ENCODE data around the gene GNB1.

The GNB1 gene

DNA sequence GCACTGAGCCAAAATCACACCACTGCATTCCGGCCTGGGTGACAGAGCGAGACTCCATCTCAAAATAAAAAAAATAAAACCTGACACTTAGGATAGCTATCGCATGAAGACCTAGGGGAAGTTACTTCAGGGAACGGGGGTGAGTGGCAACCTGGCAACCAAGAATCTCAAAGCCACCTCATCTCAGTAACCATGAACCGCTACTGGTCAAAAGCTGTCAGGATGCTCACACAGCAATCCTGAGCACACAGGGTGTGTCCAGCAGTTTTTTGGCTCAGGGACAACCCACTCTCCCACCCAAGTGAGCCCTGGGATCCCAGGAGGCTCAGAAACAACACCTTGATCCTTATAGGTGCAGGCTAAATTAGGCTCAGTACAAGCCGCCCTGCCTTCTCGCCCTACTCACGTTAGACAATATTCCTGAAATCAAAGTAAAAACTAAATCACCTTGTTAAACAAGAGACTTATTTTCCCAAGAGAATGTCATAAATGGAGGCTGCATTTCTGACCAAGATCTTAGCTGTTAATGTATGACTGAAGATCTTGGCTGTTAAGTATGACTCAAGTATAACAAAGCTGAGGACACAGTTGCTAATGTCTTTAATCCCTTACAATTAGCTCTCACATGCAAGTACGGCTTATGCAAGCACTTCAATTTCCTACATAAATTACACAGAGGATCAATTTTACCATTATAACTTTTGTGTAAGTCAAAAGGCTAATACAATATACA is 64.4 kb downstream of the GNB1 start:
- H2BK15ac ChIP-seq (ENCODE audit: low read length): no peak overlapping the region
- peaks cover 2 to 7% of the 10 kb centered on the region in 2 donors for H3K4me1 ChIP-seq (ENCODE audit: control insufficient read depth in 2 of 2, insufficient read depth in 1 of 2, low read depth in 1 of 2, low read length in 2 of 2)
- no peak for DNase-seq (ENCODE audit: low spot score)
- no peak overlapping the region for H2BK120ac ChIP-seq (ENCODE audit: low read depth, low read length)
- no peak overlapping the region for H2BK12ac ChIP-seq (ENCODE audit: low read length)
- H3K23ac ChIP-seq (ENCODE audit: low read depth, low read length, poor library complexity): no peak overlapping the region
- H3K4ac ChIP-seq (ENCODE audit: low read length): no peak overlapping the region
- H2AK5ac ChIP-seq (ENCODE audit: low read depth, low read length): no peak overlapping the region
- H3K4me3 ChIP-seq (ENCODE audit: low read length in 2 of 2): no peak overlapping the region
- H2AFZ ChIP-seq (ENCODE audit: low read length): no peak overlapping the region
- H3K27ac ChIP-seq (replicated peaks; ENCODE audit: low read length): no peak overlapping the region
- H2BK5ac ChIP-seq (ENCODE audit: low read length): no peak overlapping the region
- H3K4me2 ChIP-seq (ENCODE audit: insufficient read depth, low read length, poor library complexity, severe bottlenecking): no peak overlapping the region
- no peaks in the 10 kb centered on the region for H3K27me3 ChIP-seq (ENCODE audit: control insufficient read depth in 3 of 3, insufficient read depth in 3 of 3, low read depth in 1 of 3, low read length in 3 of 3)
- H3K36me3 ChIP-seq (replicated peaks in 1 of 2; ENCODE audit: control insufficient read depth in 2 of 2, insufficient read depth in 2 of 2, low read length in 2 of 2): peaks cover 9 to 87% of the 10 kb centered on the region in 2 donors
- H4K8ac ChIP-seq (ENCODE audit: low read depth, low read length): no peak overlapping the region
- no peak overlapping the region for H4K91ac ChIP-seq (ENCODE audit: low read depth, low read length, poor library complexity)
- WGBS, 2 donors (ENCODE audit: extremely low coverage in 2 of 2, insufficient read length in 2 of 2, insufficient replicate concordance in 1 of 2): no CpG with 5 or more reads among the region's 9 CpGs
- H3K79me1 ChIP-seq (ENCODE audit: low read depth, low read length): peaks cover 5% of the 10 kb centered on the region
- H3K9me3 ChIP-seq (replicated peaks in 1 of 2; ENCODE audit: control insufficient read depth in 2 of 2, insufficient read depth in 1 of 2, low read depth in 1 of 2, low read length in 2 of 2): peaks cover 0 to 2% of the 10 kb centered on the region in 2 donors
- H3K18ac ChIP-seq (ENCODE audit: low read length): no peak overlapping the region
- no peak overlapping the region for H3K14ac ChIP-seq (ENCODE audit: low read length)
- no peak overlapping the region for H3K9ac ChIP-seq (ENCODE audit: low read depth, low read length, poor library complexity)

DNA sequence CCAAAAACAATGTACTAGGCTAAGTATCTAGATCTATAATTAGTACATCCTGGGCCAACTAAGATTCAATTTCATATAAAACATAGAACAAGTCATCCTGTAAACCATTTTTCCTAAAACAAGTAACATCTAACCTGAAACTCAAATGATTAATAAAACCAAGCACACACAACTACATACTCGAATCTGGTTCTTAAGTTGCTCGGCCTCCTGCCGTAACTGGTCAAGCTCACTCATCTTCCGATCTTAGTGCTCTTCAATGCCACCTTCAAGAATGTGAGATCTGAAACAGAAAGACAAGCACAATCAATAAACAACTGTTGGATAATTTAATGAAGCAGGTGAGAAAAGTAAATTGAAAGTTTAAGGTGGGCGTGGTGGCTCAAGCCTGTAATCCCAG is 65.7 kb downstream of the GNB1 start:
- Histone ChIP-seq H3K79me1 (ENCODE audit: low read depth, low read length) (peaks cover 6% of the 10 kb centered on the region), H3K27me3 (ENCODE audit: control insufficient read depth in 3 of 3, insufficient read depth in 3 of 3, low read depth in 1 of 3, low read length in 3 of 3) (no peaks in the 10 kb centered on the region), H3K9me3 (replicated peaks in 1 of 2; ENCODE audit: control insufficient read depth in 2 of 2, insufficient read depth in 1 of 2, low read depth in 1 of 2, low read length in 2 of 2) (peaks cover 0 to 2% of the 10 kb centered on the region in 2 donors), H3K4me2 (ENCODE audit: insufficient read depth, low read length, poor library complexity, severe bottlenecking) (no peak overlapping the region), H3K27ac (replicated peaks; ENCODE audit: low read length) (no peak overlapping the region), H3K36me3 (replicated peaks in 1 of 2; ENCODE audit: control insufficient read depth in 2 of 2, insufficient read depth in 2 of 2, low read length in 2 of 2) (peaks cover 11 to 88% of the 10 kb centered on the region in 2 donors), H2AFZ (ENCODE audit: low read length) (no peak overlapping the region), H3K9ac (ENCODE audit: low read depth, low read length, poor library complexity) (no peak overlapping the region), H4K8ac (ENCODE audit: low read depth, low read length) (no peak overlapping the region), H2BK15ac (ENCODE audit: low read length) (no peak overlapping the region), H3K4me1 (ENCODE audit: control insufficient read depth in 2 of 2, insufficient read depth in 1 of 2, low read depth in 1 of 2, low read length in 2 of 2) (peaks cover 2 to 7% of the 10 kb centered on the region in 2 donors), H2AK5ac (ENCODE audit: low read depth, low read length) (no peak overlapping the region), H2BK120ac (ENCODE audit: low read depth, low read length) (no peak overlapping the region), H3K4ac (ENCODE audit: low read length) (no peak overlapping the region), H2BK12ac (ENCODE audit: low read length) (no peak overlapping the region), H3K14ac (ENCODE audit: low read length) (no peak overlapping the region), H3K23ac (ENCODE audit: low read depth, low read length, poor library complexity) (no peak overlapping the region), H2BK5ac (ENCODE audit: low read length) (no peak overlapping the region), H3K18ac (ENCODE audit: low read length) (no peak overlapping the region), H3K4me3 (ENCODE audit: low read length in 2 of 2) (no peak overlapping the region), H4K91ac (ENCODE audit: low read depth, low read length, poor library complexity) (no peak overlapping the region)
- no peak for DNase-seq (ENCODE audit: low spot score)
- WGBS, 2 donors (ENCODE audit: extremely low coverage in 2 of 2, insufficient read length in 2 of 2, insufficient replicate concordance in 1 of 2): no CpG with 5 or more reads among the region's 5 CpGs

DNA sequence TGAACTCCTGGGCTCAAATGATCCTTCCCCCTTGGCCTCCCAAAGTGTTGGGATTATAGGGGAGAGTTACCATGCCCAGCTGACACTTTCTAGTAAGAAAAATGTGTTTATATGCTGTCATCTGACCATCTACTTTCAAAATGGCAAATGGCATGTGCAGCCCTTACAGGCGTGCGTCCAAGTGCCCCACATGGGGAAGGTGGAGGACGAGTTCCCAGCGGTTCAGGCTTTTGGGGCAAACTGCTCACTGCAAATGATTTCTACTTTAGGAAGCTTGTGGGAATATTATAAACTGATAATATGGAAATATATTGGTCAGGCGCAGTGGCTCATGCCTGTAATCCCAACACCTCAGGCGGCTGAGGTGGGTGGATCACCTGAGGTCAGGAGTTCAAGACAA is 71.1 kb downstream of the GNB1 start:
- Histone ChIP-seq H3K4me3 (ENCODE audit: low read length in 2 of 2) (no peak overlapping the region), H3K36me3 (replicated peaks in 1 of 2; ENCODE audit: control insufficient read depth in 2 of 2, insufficient read depth in 2 of 2, low read length in 2 of 2) (peaks cover 35 to 94% of the 10 kb centered on the region in 2 donors), H4K91ac (ENCODE audit: low read depth, low read length, poor library complexity) (no peak overlapping the region), H2BK15ac (ENCODE audit: low read length) (no peak overlapping the region), H3K9me3 (replicated peaks in 1 of 2; ENCODE audit: control insufficient read depth in 2 of 2, insufficient read depth in 1 of 2, low read depth in 1 of 2, low read length in 2 of 2) (peaks cover 0 to 4% of the 10 kb centered on the region in 2 donors), H2BK5ac (ENCODE audit: low read length) (no peak overlapping the region), H3K9ac (ENCODE audit: low read depth, low read length, poor library complexity) (no peak overlapping the region), H3K4me1 (ENCODE audit: control insufficient read depth in 2 of 2, insufficient read depth in 1 of 2, low read depth in 1 of 2, low read length in 2 of 2) (peaks cover 0 to 3% of the 10 kb centered on the region in 2 donors), H2AK5ac (ENCODE audit: low read depth, low read length) (no peak overlapping the region), H3K27me3 (ENCODE audit: control insufficient read depth in 3 of 3, insufficient read depth in 3 of 3, low read depth in 1 of 3, low read length in 3 of 3) (no peaks in the 10 kb centered on the region), H3K23ac (ENCODE audit: low read depth, low read length, poor library complexity) (no peak overlapping the region), H3K27ac (replicated peaks; ENCODE audit: low read length) (no peak overlapping the region), H2BK120ac (ENCODE audit: low read depth, low read length) (no peak overlapping the region), H3K79me1 (ENCODE audit: low read depth, low read length) (peaks cover 7% of the 10 kb centered on the region), H2AFZ (ENCODE audit: low read length) (no peak overlapping the region), H3K18ac (ENCODE audit: low read length) (no peak overlapping the region), H2BK12ac (ENCODE audit: low read length) (no peak overlapping the region), H4K8ac (ENCODE audit: low read depth, low read length) (no peak overlapping the region), H3K14ac (ENCODE audit: low read length) (no peak overlapping the region), H3K4me2 (ENCODE audit: insufficient read depth, low read length, poor library complexity, severe bottlenecking) (no peak overlapping the region), H3K4ac (ENCODE audit: low read length) (no peak overlapping the region)
- DNase-seq (ENCODE audit: low spot score): no peak
- WGBS, 2 donors (ENCODE audit: extremely low coverage in 2 of 2, insufficient read length in 2 of 2, insufficient replicate concordance in 1 of 2): no CpG with 5 or more reads among the region's 6 CpGs

DNA sequence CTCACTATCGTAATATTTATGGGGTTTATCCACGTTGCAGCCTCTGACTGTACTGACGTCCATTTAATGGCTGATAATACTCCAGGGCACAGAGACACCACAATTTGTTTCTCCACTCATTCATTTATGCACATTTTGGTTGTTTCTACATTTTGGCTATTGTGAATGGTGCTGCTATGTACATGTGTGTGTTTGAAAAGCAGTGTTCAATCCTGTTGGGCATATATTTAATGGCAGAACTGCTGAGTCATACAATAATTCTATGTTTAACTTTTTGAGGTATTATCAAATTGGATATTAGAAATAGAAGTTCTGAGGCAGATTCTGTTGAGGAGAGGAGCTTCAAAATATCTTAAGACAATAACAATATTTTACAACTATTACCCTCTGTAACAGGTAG is 73.7 kb downstream of the GNB1 start:
- no peak for DNase-seq (ENCODE audit: low spot score)
- WGBS, 2 donors (ENCODE audit: extremely low coverage in 2 of 2, insufficient read length in 2 of 2, insufficient replicate concordance in 1 of 2): no CpG with 5 or more reads among the region's 3 CpGs
- Histone ChIP-seq H4K8ac (ENCODE audit: low read depth, low read length) (no peak overlapping the region), H3K18ac (ENCODE audit: low read length) (no peak overlapping the region), H2BK120ac (ENCODE audit: low read depth, low read length) (no peak overlapping the region), H2BK15ac (ENCODE audit: low read length) (no peak overlapping the region), H2AFZ (ENCODE audit: low read length) (no peak overlapping the region), H3K14ac (ENCODE audit: low read length) (no peak overlapping the region), H3K79me1 (ENCODE audit: low read depth, low read length) (peaks cover 10% of the 10 kb centered on the region), H2BK5ac (ENCODE audit: low read length) (no peak overlapping the region), H3K9ac (ENCODE audit: low read depth, low read length, poor library complexity) (no peak overlapping the region), H2BK12ac (ENCODE audit: low read length) (no peak overlapping the region), H3K27ac (replicated peaks; ENCODE audit: low read length) (no peak overlapping the region), H3K27me3 (ENCODE audit: control insufficient read depth in 3 of 3, insufficient read depth in 3 of 3, low read depth in 1 of 3, low read length in 3 of 3) (no peaks in the 10 kb centered on the region), H2AK5ac (ENCODE audit: low read depth, low read length) (no peak overlapping the region), H3K4me1 (ENCODE audit: control insufficient read depth in 2 of 2, insufficient read depth in 1 of 2, low read depth in 1 of 2, low read length in 2 of 2) (peaks cover 0 to 3% of the 10 kb centered on the region in 2 donors), H3K36me3 (replicated peaks in 1 of 2; ENCODE audit: control insufficient read depth in 2 of 2, insufficient read depth in 2 of 2, low read length in 2 of 2) (peaks cover 42 to 94% of the 10 kb centered on the region in 2 donors), H3K4me2 (ENCODE audit: insufficient read depth, low read length, poor library complexity, severe bottlenecking) (no peak overlapping the region), H3K4ac (ENCODE audit: low read length) (no peak overlapping the region), H3K9me3 (replicated peaks in 1 of 2; ENCODE audit: control insufficient read depth in 2 of 2, insufficient read depth in 1 of 2, low read depth in 1 of 2, low read length in 2 of 2) (peaks cover 0 to 2% of the 10 kb centered on the region in 2 donors), H4K91ac (ENCODE audit: low read depth, low read length, poor library complexity) (no peak overlapping the region), H3K4me3 (ENCODE audit: low read length in 2 of 2) (no peak overlapping the region), H3K23ac (ENCODE audit: low read depth, low read length, poor library complexity) (no peak overlapping the region)
